Keratinocyte (primary cell): Measurements from ENCODE around the gene NAT10. TPM values are rescaled to one million over a fixed set of nuclear protein-coding genes. Genes with fewer than 3 reads are reported as not detected.

Experiments
- DNase-seq: peaks from one replicate; pipeline ENCODE4 v3.0.0-alpha.2; 2011; ENCODE audit warnings: low read depth, missing footprints, low spot score
- FAIRE-seq: peaks from 2 replicates; lab custom pipeline; 2011; peaks lifted over from hg19 to GRCh38; lab: Jason Lieb, UNC
- H2AFZ ChIP-seq: 2 replicates; pipeline ENCODE4 v1.6.0; 2012; ENCODE audit warnings: low read length, control low read depth, inconsistent platforms; ENCODE audit not compliant: control insufficient read depth
- H3K27ac ChIP-seq: 2 replicates; pipeline ENCODE4 v1.5.1; 2011; ENCODE audit warnings: low read length; ENCODE audit not compliant: control insufficient read depth, insufficient read depth
- H3K27me3 ChIP-seq: 3 replicates; pipeline ENCODE4 v1.6.0; 2011; ENCODE audit warnings: low read length; ENCODE audit not compliant: control insufficient read depth, insufficient read depth; ENCODE audit errors: extremely low read depth
- H3K36me3 ChIP-seq, 2 experiments: 2 replicates in 1 of 2; 3 replicates in 1 of 2; pipeline ENCODE4 v1.5.1; 2011; ENCODE audit warnings: low read length in 2 of 2, mild to moderate bottlenecking in 1 of 2; ENCODE audit not compliant: control insufficient read depth in 2 of 2, insufficient read depth in 2 of 2; ENCODE audit errors: extremely low read depth in 1 of 2
- H3K4me1 ChIP-seq: 3 replicates; pipeline ENCODE4 v1.5.1; 2011; ENCODE audit warnings: low read length; ENCODE audit not compliant: control insufficient read depth, insufficient read depth; ENCODE audit errors: extremely low read depth
- H3K4me2 ChIP-seq: 3 replicates; pipeline ENCODE4 v1.6.0; 2011; ENCODE audit warnings: low read depth, low read length; ENCODE audit not compliant: control insufficient read depth, insufficient read depth; ENCODE audit errors: extremely low read depth
- H3K4me3 ChIP-seq, 3 experiments: fragments of 200-600 bp in 1 of 3; sonication (generic) in 1 of 3; 2 replicates in 2 of 3; 3 replicates in 1 of 3; pipeline ENCODE4 v1.5.1; 2011 to 2016; ENCODE audit warnings: low read length in 3 of 3, mild to moderate bottlenecking in 3 of 3, control low read depth in 2 of 3, inconsistent platforms in 1 of 3, low read depth in 1 of 3, mixed read lengths in 1 of 3, mixed run types in 1 of 3, moderate library complexity in 1 of 3; ENCODE audit not compliant: control insufficient read depth in 2 of 3, insufficient read depth in 2 of 3; ENCODE audit errors: extremely low read depth in 1 of 3
- H3K79me2 ChIP-seq: 2 replicates; pipeline ENCODE4 v1.6.0; 2012; ENCODE audit warnings: low read length; ENCODE audit not compliant: control insufficient read depth, insufficient read depth
- H3K9ac ChIP-seq: 3 replicates; pipeline ENCODE4 v1.6.0; 2011; ENCODE audit warnings: low read length; ENCODE audit not compliant: control insufficient read depth, insufficient read depth; ENCODE audit errors: extremely low read depth
- H3K9me1 ChIP-seq: 3 replicates; pipeline ENCODE4 v1.6.0; 2011; ENCODE audit warnings: low read length; ENCODE audit not compliant: control insufficient read depth, insufficient read depth; ENCODE audit errors: extremely low read depth
- H3K9me3 ChIP-seq: 2 replicates; pipeline ENCODE4 v1.5.1; 2012; ENCODE audit warnings: low read depth, low read length; ENCODE audit not compliant: control insufficient read depth
- H4K20me1 ChIP-seq: 3 replicates; pipeline ENCODE4 v1.6.0; 2011; ENCODE audit warnings: low read length; ENCODE audit not compliant: control insufficient read depth, insufficient read depth; ENCODE audit errors: extremely low read depth
- EZH2 ChIP-seq: IDR thresholded peaks from one replicate; pipeline ENCODE4 v1.6.1; 2012; ENCODE audit warnings: inconsistent platforms, mild to moderate bottlenecking, low read length, moderate library complexity
- dilution Hi-C: fragments of 300-500 bp; cut with MboI; formaldehyde crosslinking; loops from one replicate; pipeline ENCODE4 v1.7.0; 2020; ENCODE audit warnings: low sequenced_read_pairs; ENCODE audit not compliant: extremely low pct_ligation_motif_present
- polyA plus RNA-seq, 5 experiments: library from polyadenylated mRNA; depleted of rRNA in 3 of 5; stranded (reverse) in 3 of 5; stranded (forward) in 1 of 5; unstranded in 1 of 5; fragments of >200 nt; gene quantifications; 1 replicate in 1 of 5; 2 replicates in 3 of 5; 3 replicates in 1 of 5; pipeline versions ENCODE4 v1.2.1 to v1.2.3, GENCODE V29; 2011 to 2012; ENCODE audit warnings: missing spikeins in 2 of 5, low read depth in 1 of 5, low replicate concordance in 1 of 5
- TF ChIP-seq, protein P1 (sequence below), 3 experiments: IDR thresholded peaks in 1 of 3; conservative IDR thresholded peaks in 1 of 3; optimal IDR thresholded peaks in 1 of 3; 2 replicates in 2 of 3; 3 replicates in 1 of 3; pipeline versions ENCODE3 to v1.5.1; 2011; ENCODE audit warnings: low read length in 3 of 3, mild to moderate bottlenecking in 3 of 3, moderate library complexity in 2 of 3, control low read depth in 1 of 3, inconsistent platforms in 1 of 3; ENCODE audit not compliant: insufficient read depth in 2 of 3; ENCODE audit errors: extremely low read depth in 1 of 3

Gene NAT10
- polyA plus RNA-seq, 1 donor (not counting 4 experiments of a cell fraction or from before 2014, with no cell fraction given), result 44.0 TPM

GRCh38 chr11:34135439-34135838 is 30.0 kb downstream of the NAT10 start:
- H3K36me3 ChIP-seq, result peaks cover 50 to 73% of the 10 kb centered on the region in 2 experiments
- TF ChIP-seq EZH2, result no peak
- TF ChIP-seq, protein P1, sequence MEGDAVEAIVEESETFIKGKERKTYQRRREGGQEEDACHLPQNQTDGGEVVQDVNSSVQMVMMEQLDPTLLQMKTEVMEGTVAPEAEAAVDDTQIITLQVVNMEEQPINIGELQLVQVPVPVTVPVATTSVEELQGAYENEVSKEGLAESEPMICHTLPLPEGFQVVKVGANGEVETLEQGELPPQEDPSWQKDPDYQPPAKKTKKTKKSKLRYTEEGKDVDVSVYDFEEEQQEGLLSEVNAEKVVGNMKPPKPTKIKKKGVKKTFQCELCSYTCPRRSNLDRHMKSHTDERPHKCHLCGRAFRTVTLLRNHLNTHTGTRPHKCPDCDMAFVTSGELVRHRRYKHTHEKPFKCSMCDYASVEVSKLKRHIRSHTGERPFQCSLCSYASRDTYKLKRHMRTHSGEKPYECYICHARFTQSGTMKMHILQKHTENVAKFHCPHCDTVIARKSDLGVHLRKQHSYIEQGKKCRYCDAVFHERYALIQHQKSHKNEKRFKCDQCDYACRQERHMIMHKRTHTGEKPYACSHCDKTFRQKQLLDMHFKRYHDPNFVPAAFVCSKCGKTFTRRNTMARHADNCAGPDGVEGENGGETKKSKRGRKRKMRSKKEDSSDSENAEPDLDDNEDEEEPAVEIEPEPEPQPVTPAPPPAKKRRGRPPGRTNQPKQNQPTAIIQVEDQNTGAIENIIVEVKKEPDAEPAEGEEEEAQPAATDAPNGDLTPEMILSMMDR (optimal IDR thresholded peaks at IDR 0.05 in 1 of 3, IDR thresholded peaks at IDR 0.05 in 1 of 3, conservative IDR thresholded peaks at IDR 0.05 in 1 of 3; ENCODE audit: extremely low read depth in 1 of 3, insufficient read depth in 2 of 3, low read length in 3 of 3), result no peak
- no peak overlapping the region for H3K4me2 ChIP-seq
- H4K20me1 ChIP-seq, result no peaks in the 10 kb centered on the region
- FAIRE-seq, result no peak
- H3K4me3 ChIP-seq, result no peak overlapping the region
- DNase-seq, result no peak
- no peaks in the 10 kb centered on the region for H3K27me3 ChIP-seq
- H3K4me1 ChIP-seq, result no peaks in the 10 kb centered on the region
- no peaks in the 10 kb centered on the region for H3K9me3 ChIP-seq
- H2AFZ ChIP-seq, result no peak overlapping the region
- no peaks in the 10 kb centered on the region for H3K9me1 ChIP-seq
- H3K9ac ChIP-seq, result no peak overlapping the region
- no peaks in the 10 kb centered on the region for H3K79me2 ChIP-seq
- dilution Hi-C loops, result no loop called here
- no peak overlapping the region for H3K27ac ChIP-seq

DNA sequence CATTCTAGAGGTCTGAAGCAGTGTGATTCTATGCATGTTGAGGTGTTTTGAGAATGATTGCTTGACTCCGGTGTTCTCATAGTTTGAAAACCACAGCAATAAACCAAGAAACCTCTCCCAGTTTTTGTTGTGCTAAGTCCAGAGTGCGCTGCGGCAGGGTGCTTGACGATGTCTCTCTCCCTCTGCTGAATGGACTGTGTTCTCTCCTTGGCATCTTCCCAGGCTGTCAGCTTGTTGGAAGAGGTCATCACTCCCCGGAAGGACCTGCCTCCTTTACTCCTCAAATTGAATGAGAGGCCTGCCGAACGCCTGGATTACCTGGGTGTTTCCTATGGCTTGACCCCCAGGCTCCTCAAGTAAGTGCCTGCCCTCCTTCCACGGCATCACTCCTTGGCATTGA is 31.0 kb downstream of the NAT10 start:
- H3K79me2 ChIP-seq, result no peaks in the 10 kb centered on the region
- TF ChIP-seq EZH2, result no peak
- TF ChIP-seq, protein P1 (optimal IDR thresholded peaks at IDR 0.05 in 1 of 3, IDR thresholded peaks at IDR 0.05 in 1 of 3, conservative IDR thresholded peaks at IDR 0.05 in 1 of 3; ENCODE audit: extremely low read depth in 1 of 3, insufficient read depth in 2 of 3, low read length in 3 of 3), result no peak
- H2AFZ ChIP-seq, result no peak overlapping the region
- H3K27ac ChIP-seq, result no peak overlapping the region
- no peak overlapping the region for H3K4me3 ChIP-seq
- no peaks in the 10 kb centered on the region for H4K20me1 ChIP-seq
- no peak for FAIRE-seq
- no peaks in the 10 kb centered on the region for H3K27me3 ChIP-seq
- no peak overlapping the region for H3K9ac ChIP-seq
- no peaks in the 10 kb centered on the region for H3K9me3 ChIP-seq
- dilution Hi-C loops, result no loop called here
- H3K4me2 ChIP-seq, result no peak overlapping the region
- DNase-seq, result no peak
- peaks cover 50 to 75% of the 10 kb centered on the region in 2 experiments for H3K36me3 ChIP-seq
- H3K4me1 ChIP-seq, result no peaks in the 10 kb centered on the region
- H3K9me1 ChIP-seq, result no peaks in the 10 kb centered on the region
